Fibroblast of mammary gland (primary cell): ENCODE data around the gene GRIK3.

Experiments
- DNase-seq: peaks from one replicate; pipeline ENCODE4 v3.0.0-alpha.2; 2010; ENCODE audit warnings: low read depth
- H3K4me3 ChIP-seq: 2 replicates; pipeline ENCODE4 v1.5.1; 2011; ENCODE audit warnings: low read depth, mild to moderate bottlenecking, low read length, moderate library complexity; ENCODE audit not compliant: control insufficient read depth
- TF ChIP-seq, protein P1 (sequence below): conservative IDR thresholded peaks from 2 replicates; pipeline ENCODE4 v1.5.1; 2011; ENCODE audit warnings: low read depth, low read length, inconsistent platforms; ENCODE audit not compliant: control insufficient read depth, insufficient read depth

GRIK3 gene

DNA sequence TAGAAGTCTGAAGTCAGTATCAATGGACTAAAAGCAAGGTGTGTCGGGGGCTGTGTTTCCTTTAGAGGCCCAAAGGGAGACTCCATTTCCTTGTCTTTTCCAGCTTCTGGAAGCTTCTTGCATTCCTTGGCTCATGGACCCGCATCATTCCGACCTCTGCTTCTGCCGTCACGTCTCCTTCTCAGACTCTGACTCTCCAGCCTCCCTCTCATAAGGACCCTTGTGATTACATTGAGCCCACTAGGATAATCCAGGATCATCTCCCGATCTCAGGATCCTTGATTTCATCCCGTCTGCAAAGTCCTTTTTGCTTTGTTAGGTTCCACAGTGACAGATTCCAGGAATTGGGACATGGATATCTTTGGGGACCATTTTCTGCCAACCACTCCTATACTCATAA is 285.8 kb downstream of the GRIK3 start:
- H3K4me3 ChIP-seq, result no peak overlapping the region
- TF ChIP-seq, protein P1, sequence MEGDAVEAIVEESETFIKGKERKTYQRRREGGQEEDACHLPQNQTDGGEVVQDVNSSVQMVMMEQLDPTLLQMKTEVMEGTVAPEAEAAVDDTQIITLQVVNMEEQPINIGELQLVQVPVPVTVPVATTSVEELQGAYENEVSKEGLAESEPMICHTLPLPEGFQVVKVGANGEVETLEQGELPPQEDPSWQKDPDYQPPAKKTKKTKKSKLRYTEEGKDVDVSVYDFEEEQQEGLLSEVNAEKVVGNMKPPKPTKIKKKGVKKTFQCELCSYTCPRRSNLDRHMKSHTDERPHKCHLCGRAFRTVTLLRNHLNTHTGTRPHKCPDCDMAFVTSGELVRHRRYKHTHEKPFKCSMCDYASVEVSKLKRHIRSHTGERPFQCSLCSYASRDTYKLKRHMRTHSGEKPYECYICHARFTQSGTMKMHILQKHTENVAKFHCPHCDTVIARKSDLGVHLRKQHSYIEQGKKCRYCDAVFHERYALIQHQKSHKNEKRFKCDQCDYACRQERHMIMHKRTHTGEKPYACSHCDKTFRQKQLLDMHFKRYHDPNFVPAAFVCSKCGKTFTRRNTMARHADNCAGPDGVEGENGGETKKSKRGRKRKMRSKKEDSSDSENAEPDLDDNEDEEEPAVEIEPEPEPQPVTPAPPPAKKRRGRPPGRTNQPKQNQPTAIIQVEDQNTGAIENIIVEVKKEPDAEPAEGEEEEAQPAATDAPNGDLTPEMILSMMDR, result no peak
- DNase-seq, result no peak
